Brain pericyte (primary cell): Measurements from ENCODE around the gene WLS.

ENCODE experiments used
- DNase-seq: peaks from one replicate; pipeline ENCODE4 v3.0.0-alpha.2; 2012; ENCODE audit warnings: low read depth, low spot score

Gene WLS

GRCh38 chr1:68228851-68229250 lies 3.5 kb downstream of the WLS start:
- DNase-seq: no peak

- no peak for DNase-seq
Observed at GRCh38 chr1:68227598-68227997, 4.7 kb downstream of the WLS start.

- no peak for DNase-seq
Observed at GRCh38 chr1:68225781-68226180, 6.5 kb downstream of the WLS start.

GRCh38 chr1:68223687-68224086 lies 8.6 kb downstream of the WLS start:
- DNase-seq: no peak

- DNase-seq: no peak
Observed at GRCh38 chr1:68221980-68222373, 10.3 kb downstream of the WLS start.

GRCh38 chr1:68221001-68221979 lies 11.0 kb downstream of the WLS start:
- no peak for DNase-seq

- no peak for DNase-seq
Observed at GRCh38 chr1:68220420-68220819, 11.9 kb downstream of the WLS start.

- no peak for DNase-seq
Observed at GRCh38 chr1:68218490-68218889, 13.8 kb downstream of the WLS start.

GRCh38 chr1:68217618-68218017 lies 14.7 kb downstream of the WLS start:
- no peak for DNase-seq

- no peak for DNase-seq
Observed at GRCh38 chr1:68217060-68217554, 15.2 kb downstream of the WLS start.

GRCh38 chr1:68216089-68216772 lies 16.1 kb downstream of the WLS start:
- no peak for DNase-seq

GRCh38 chr1:68213843-68214242 lies 18.5 kb downstream of the WLS start:
- DNase-seq: no peak

GRCh38 chr1:68211761-68212380 lies 20.5 kb downstream of the WLS start:
- DNase-seq: no peak

GRCh38 chr1:68210829-68211228 lies 21.5 kb downstream of the WLS start:
- no peak for DNase-seq

GRCh38 chr1:68210027-68210426 lies 22.3 kb downstream of the WLS start:
- no peak for DNase-seq

GRCh38 chr1:68206848-68207689 lies 25.3 kb downstream of the WLS start:
- DNase-seq: no peak

- DNase-seq: no peak
Observed at GRCh38 chr1:68205794-68206358, 26.4 kb downstream of the WLS start.

- DNase-seq: no peak
Observed at GRCh38 chr1:68204977-68205630, 27.2 kb downstream of the WLS start.

- no peak for DNase-seq
Observed at GRCh38 chr1:68202239-68202832, 30.0 kb downstream of the WLS start.
